A549 (cell line): ENCODE measurements around the gene RPH3AL.

Experiments
- CHD4 ChIP-seq: fragments of 200-600 bp; sonication (generic); IDR thresholded peaks from 2 replicates; pipeline ENCODE4 v1.6.1; 2016; ENCODE audit warnings: antibody characterized with exemption, mild to moderate bottlenecking, borderline replicate concordance
- CTCF ChIP-seq: fragments of >200 bp; sonication (Bioruptor Twin); formaldehyde crosslinking; IDR thresholded peaks from 3 replicates; pipeline ENCODE4 v1.5.1; 2016
- HES2 ChIP-seq: fragments of >200 bp; sonication (Bioruptor Twin); formaldehyde crosslinking; IDR thresholded peaks from 2 replicates; pipeline ENCODE4 v1.6.1; 2016
- HOXA7 ChIP-seq: fragments of 250-450 bp; sonication (Bioruptor Pico); IDR thresholded peaks from 2 replicates; pipeline ENCODE4 v1.5.0; 2020; ENCODE audit warnings: mild to moderate bottlenecking, moderate library complexity
- KDM1A ChIP-seq: fragments of 200-600 bp; sonication (generic); IDR thresholded peaks from 2 replicates; pipeline ENCODE4 v1.6.1; 2016; ENCODE audit warnings: low read depth, mild to moderate bottlenecking
- POLR2A ChIP-seq: IDR thresholded peaks from 2 replicates; pipeline ENCODE4 v1.6.1; 2012; ENCODE audit warnings: mild to moderate bottlenecking, low read length
- SREBF2 ChIP-seq: fragments of 450-650 bp; IDR thresholded peaks from 2 replicates; pipeline ENCODE4 v1.6.1; 2014; ENCODE audit warnings: mild to moderate bottlenecking, moderate library complexity

- TF ChIP-seq CTCF (no peak), KDM1A (no peak), POLR2A (no peak), HOXA7 (CRISPR knock-in tag) (no peak), SREBF2 (no peak), CHD4 (no peak), HES2 (no peak)
Observed at GRCh38 chr17:323721-324571, 28.7 kb downstream of the RPH3AL start.
